GM19239 (cell line): ENCODE measurements around the gene ZSCAN25.
"Not testable (repeated sequence)": the region's sequence is repeated elsewhere in the genome, so short reads cannot be mapped to it uniquely, and the experiment has no call there.

ENCODE experiments used
- DNase-seq: peaks from one replicate; pipeline ENCODE4 v3.0.0; 2011; ENCODE audit warnings: low spot score; ENCODE audit not compliant: insufficient read length
- FAIRE-seq: peaks from 2 replicates; lab custom pipeline; 2011; peaks lifted over from hg19 to GRCh38; lab: Jason Lieb, UNC

Gene ZSCAN25

GRCh38 chr7:99642027-99642426, 25.3 kb downstream of the ZSCAN25 start:
- no peak for DNase-seq
- no peak for FAIRE-seq

DNA sequence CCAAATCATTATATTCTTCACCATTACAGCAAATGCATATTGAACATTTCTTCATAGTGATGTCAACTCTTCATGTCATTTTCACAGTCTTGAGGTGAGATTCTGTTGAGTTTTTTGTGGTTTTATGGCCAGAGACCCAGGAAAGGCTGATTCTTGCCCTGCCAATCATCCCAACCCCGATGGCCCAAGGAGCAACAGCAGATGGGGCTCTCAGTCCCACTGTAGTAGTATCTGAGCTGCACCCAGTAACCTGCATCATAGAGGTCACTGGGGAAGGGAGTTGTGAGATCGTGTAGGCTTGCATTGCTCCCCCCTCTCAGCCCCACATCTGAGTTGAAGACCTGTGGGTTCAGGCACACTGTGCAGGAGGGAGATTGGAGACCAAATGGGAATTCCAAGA, 26.7 kb downstream of the ZSCAN25 start:
- no peak for FAIRE-seq
- no peak for DNase-seq

DNA sequence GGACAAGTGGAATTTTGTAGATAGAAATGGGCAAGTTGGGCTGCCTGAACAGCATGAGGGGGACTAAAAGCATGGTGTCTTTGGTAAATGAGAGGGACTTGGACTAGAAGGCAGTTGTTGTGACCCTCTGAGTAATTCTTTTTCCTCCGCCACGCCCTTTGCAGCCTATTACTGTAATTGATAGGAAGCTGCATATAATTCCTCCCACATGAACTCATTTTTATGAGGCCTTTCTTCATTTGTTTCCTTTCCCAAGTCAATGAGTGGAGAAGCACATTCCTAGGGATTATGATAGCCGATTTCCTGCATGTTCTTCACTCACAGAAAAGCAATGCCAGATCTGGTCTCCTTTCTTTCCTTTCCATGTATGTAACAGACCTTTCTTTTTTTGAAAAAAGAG, 27.7 kb downstream of the ZSCAN25 start:
- DNase-seq = no peak
- no peak for FAIRE-seq

- DNase-seq = no peak
- no peak for FAIRE-seq
Observed at GRCh38 chr7:99645590-99645989, 28.8 kb downstream of the ZSCAN25 start.

DNA sequence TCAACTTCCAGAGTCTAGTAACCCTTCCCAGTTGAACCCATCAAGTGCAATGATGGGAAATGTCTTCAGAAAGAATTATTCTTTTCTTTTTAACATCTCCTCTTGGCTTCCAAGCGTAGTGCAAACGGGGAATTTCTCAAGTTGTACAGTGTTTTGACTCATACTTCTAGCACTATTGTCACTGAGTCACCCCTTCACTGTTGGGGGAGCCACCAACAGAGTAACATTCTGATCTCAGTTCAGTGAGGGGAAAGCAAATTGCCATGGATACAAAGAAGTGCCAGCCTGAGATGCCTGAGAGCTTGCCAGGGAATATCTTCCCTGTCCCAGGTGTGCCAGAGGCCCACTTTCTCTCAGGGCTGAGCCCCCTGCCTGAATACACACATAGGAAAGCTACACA, 32.1 kb downstream of the ZSCAN25 start:
- DNase-seq (no peak), FAIRE-seq (no peak)

GRCh38 chr7:99651290-99651689, 34.5 kb downstream of the ZSCAN25 start:
- FAIRE-seq (no peak), DNase-seq (no peak)

DNA sequence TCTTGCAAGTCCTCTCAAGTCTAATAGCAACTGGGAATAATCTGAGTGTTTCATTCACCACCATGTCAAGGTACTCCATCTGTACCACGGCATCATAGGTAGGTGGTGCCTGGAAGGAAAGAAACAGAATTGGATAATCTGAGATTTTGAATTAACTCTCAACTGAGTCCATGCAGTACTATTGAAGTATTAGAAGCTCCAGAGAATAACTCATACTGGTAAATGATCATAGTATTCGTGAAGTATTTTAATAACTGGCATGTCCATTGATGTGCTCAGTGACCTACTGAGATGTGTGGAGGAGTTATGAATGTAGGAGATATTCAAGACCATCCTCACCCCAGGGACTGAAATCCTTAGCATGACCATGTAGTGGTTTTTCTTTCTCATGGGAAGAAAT, 35.9 kb downstream of the ZSCAN25 start:
- DNase-seq (no peak), FAIRE-seq (no peak)

- not testable (repeated sequence) for DNase-seq, FAIRE-seq
Observed at GRCh38 chr7:99653269-99653668, 36.5 kb downstream of the ZSCAN25 start.

DNA sequence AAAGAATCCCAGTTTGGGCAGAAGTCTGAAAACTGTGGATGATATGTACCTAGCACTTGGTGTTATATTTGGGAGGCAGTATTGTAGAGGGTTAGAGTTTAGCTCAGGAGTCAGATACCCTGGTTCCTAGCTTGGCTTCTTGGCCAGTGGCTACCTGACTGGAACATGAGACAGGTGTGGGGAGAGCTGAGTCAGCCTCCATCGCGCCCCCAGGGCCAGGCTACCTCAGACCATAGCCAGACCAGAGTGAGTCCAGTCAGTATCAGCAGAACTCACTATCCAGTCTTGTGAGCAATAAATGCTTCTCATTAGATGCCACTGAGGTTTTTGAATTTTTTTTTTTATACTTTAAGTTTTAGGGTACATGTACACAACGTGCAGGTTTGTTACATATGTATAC, 37.0 kb downstream of the ZSCAN25 start:
- no peak for FAIRE-seq
- no peak for DNase-seq

GRCh38 chr7:99654626-99655025, 37.9 kb downstream of the ZSCAN25 start:
- FAIRE-seq = not testable (repeated sequence)

DNA sequence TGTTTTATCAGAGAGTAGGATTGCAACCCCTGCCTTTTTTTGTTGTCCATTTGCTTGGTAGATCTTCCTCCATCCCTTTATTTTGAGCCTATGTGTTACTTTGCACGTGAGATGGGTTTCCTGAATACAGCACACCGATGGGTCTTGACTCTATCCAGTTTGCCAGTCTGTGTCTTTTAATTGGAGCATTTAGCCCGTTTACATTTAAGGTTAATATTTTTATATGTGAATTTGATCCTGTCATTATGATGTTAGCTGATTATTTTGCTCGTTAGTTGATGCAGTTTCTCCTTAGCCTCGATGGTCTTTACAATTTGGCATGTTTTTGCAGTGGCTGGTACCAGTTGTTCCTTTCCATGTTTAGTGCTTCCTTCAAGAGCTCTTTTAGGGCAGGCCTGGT, 41.1 kb downstream of the ZSCAN25 start:
- FAIRE-seq, DNase-seq: not testable (repeated sequence)

More at GRCh38 chr7:99654626-99655025, 37.9 kb downstream of the ZSCAN25 start:
- not testable (repeated sequence) for DNase-seq

DNA sequence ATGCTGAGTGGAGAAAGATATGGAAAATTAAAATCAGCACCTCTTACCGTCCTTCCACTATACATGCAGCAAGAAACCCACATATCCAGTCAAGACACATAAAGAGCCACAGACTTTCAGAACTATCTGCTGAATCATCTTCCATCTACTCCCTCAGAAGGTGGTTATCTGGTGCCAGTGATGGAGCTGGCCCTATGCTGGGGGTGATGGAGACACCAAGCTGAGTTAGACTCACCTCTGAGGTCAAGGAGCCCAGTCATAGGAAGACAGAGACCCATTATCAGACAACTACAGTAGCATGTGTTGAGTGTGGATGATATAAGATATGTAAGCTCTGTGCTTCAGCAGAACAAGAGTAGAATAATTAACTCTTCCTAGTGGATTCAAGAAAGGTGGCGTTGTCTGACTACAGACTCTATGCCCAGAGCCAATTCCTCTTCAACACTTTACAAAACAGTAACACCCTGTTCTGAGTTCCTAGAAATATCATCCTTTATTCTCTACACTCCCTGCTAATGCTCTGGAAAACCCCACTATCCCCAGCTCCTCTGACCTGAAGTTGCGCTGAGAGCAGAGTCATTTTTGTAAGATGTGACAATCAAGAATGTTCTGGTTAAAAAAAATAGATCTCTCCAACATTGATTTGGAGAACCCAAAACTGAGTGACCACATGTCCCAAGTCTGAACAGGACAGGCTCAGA, 48.7 kb downstream of the ZSCAN25 start:
- FAIRE-seq (no peak), DNase-seq (no peak)

- DNase-seq (no peak), FAIRE-seq (no peak)
Observed at GRCh38 chr7:99666013-99666395, 49.3 kb downstream of the ZSCAN25 start.

- FAIRE-seq (no peak), DNase-seq (no peak)
Observed at GRCh38 chr7:99667179-99667578, 50.4 kb downstream of the ZSCAN25 start.

DNA sequence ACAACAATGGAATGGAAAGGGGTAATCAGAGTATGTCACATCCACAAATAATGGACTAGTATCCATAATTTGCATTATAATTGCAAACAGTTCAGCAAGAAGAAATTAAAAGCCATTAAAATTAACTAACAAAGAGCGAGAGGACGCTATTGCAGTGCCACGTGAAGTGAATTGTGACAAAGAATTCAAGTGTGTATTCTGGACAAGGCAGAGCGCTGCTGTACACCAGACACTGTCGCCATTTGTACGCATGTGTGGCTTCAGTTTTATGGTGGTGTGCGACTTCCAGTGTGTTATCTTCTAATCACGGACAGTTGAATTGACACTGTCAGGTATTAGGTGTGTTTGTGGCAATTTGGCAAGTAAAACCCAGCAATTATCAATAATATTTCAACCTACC, 51.8 kb downstream of the ZSCAN25 start:
- no peak for FAIRE-seq

DNA sequence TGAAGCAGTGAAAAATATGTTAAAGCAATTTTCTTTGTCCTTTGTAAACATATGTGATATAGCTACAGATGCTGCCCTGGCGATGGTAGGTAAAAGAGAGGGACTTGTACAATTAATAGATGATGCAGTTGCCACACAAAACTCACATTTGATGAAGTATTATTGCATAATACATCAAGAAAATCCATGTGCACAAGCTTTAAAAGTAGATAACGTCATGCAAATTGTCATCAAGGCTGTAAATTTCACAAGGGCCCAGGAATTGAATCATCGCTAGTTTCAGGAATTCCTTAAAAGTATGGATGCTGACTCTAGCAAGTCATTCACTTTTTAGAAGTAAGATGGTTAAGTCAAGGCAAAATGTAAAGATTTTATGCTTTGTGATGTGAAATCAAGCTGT, 53.0 kb downstream of the ZSCAN25 start:
- no peak for FAIRE-seq

More for the DNA sequence above, 51.8 kb downstream of the ZSCAN25 start:
- no peak for DNase-seq

DNA sequence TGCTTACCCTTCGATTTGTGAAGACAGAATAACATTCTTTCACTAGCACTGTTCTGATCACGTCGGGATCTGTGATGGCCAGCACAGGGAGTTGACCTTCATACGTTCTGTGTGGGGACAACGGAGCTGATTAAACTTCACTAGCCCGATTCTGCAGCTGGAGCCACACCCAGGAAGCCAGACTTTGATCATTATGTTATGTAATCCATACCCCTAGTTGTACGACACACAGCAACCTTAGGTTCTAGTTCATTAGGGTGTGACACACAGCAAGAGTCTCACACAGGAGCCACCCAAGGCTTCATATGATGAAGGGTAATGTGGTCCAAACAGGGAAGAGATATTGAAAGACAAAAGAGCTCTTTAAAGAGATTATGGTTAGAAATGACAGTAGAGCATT, 55.8 kb downstream of the ZSCAN25 start:
- FAIRE-seq (no peak), DNase-seq (no peak)

More for the DNA sequence above, 53.0 kb downstream of the ZSCAN25 start:
- no peak for DNase-seq

- DNase-seq = no peak
- no peak for FAIRE-seq
Observed at GRCh38 chr7:99674995-99675742, 58.4 kb downstream of the ZSCAN25 start.

- FAIRE-seq (no peak), DNase-seq (no peak)
Observed at GRCh38 chr7:99677013-99677647, 60.4 kb downstream of the ZSCAN25 start.

DNA sequence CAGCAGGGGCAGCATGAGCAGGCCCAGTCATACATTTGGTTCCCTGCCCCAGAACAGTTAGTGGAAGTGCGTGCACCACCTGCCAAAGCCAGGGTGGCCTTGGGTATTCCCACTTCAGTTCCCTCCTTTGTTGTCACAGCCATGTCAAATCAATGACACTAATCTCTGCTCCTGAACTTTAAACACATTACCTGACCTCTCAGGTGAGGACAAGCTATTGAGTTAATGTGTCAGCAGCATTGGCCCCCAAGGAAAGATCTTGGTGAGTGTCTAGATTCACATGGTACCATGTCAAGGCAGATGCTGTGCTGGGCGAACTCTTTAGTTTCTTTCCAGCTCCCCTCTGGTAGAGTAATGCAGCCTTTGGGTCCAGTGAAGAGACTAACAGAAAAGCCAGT, 60.9 kb downstream of the ZSCAN25 start:
- FAIRE-seq = no peak
- DNase-seq = no peak

GRCh38 chr7:99679032-99679399, 62.3 kb downstream of the ZSCAN25 start:
- FAIRE-seq = no peak

More at GRCh38 chr7:99679032-99679399, 62.3 kb downstream of the ZSCAN25 start:
- no peak for DNase-seq
